Thymus (tissue), 11 donors: ENCODE results near the gene SIPA1L3. TPM values are rescaled to one million over a fixed set of nuclear protein-coding genes. Genes with fewer than 3 reads are reported as not detected.

Experiments used
- DNase-seq, 9 donors: peaks; one replicate each; pipeline ENCODE4 v3.0.0-alpha.2; 2013; ENCODE audit warnings: low spot score in 9 of 9, low read depth in 6 of 9, missing footprints in 1 of 9
- H3K27ac ChIP-seq, 2 donors: one replicate each; pipeline ENCODE4 v1.5.1; 2013; ENCODE audit warnings: control low read depth in 1 of 2, low read depth in 1 of 2, low read length in 1 of 2, mild to moderate bottlenecking in 1 of 2, moderate library complexity in 1 of 2
- H3K27me3 ChIP-seq, 2 donors: one replicate each; pipeline ENCODE4 v1.5.1; 2013; ENCODE audit warnings: low read length in 1 of 2; ENCODE audit not compliant: control insufficient read depth in 2 of 2, insufficient read depth in 1 of 2
- H3K36me3 ChIP-seq, 2 donors: one replicate each; pipeline ENCODE4 v1.5.1; 2013; ENCODE audit warnings: low read length in 1 of 2, mild to moderate bottlenecking in 1 of 2, moderate library complexity in 1 of 2; ENCODE audit not compliant: control insufficient read depth in 2 of 2, insufficient read depth in 2 of 2
- H3K4me1 ChIP-seq, 2 donors: one replicate each; pipeline ENCODE4 v1.5.1; 2013; ENCODE audit warnings: low read length in 2 of 2; ENCODE audit not compliant: control insufficient read depth in 2 of 2, insufficient read depth in 2 of 2
- H3K4me3 ChIP-seq, 2 donors: one replicate each; pipeline ENCODE4 v1.5.1; 2013; ENCODE audit warnings: low read length in 2 of 2, control low read depth in 1 of 2, mild to moderate bottlenecking in 1 of 2
- H3K9me3 ChIP-seq, 2 donors: one replicate each; pipeline ENCODE4 v1.5.1; 2013; ENCODE audit warnings: low read length in 1 of 2, mild to moderate bottlenecking in 1 of 2; ENCODE audit not compliant: control insufficient read depth in 2 of 2, insufficient read depth in 1 of 2
- WGBS: extraction: QIAGEN DNeasy Blood & Tissue Kit; methylation state at CpG from one replicate; pipeline ENCODE4 v1.1.7; 2013; 5-methylcytosine and 5-hydroxymethylcytosine counted together
- polyA plus RNA-seq: library from polyadenylated mRNA; stranded (reverse); fragments of 200-250 nt; gene quantifications from one replicate; pipeline ENCODE4 v1.2.3, GENCODE V29; 2013
- total RNA-seq: library from RNA; stranded (reverse); fragments of 120-200 nt; gene quantifications from one replicate; pipeline ENCODE4 v1.2.4, GENCODE V29; 2013
- donor health status: healthy.

The SIPA1L3 gene
- total and polyA plus RNA-seq, 2 donors, result 5.0 to 6.0 TPM

DNA sequence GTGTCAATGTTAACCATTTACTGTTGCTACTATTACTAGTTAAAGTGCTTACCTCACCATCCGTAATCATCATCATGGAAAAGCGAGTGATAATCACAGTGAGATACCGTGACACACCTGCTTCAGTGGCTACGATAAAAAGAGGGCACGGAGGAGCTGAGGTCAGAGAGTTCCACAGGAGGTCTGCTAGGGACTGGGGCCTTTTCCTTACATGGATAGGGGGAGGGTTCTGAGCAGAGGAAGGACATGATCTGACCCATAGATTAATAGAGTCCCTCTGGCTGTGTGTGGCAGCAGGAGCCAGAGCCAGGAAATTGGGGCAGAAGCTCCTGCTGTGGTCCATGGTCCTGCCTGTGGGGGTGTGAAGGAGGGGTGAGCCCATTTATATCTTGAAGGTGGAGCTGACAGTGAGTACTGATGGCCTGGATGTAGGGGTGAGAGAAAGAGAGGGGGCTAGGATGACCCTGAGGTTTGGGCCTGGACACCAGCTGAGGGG is 136.7 kb downstream of the SIPA1L3 start:
- WGBS, result 97% methylated on average over 5 of the region's 5 CpGs
- Histone ChIP-seq H3K27ac (no peak overlapping the region), H3K4me1 (peaks cover 11 to 31% of the 10 kb centered on the region in 2 donors), H3K27me3 (no peaks in the 10 kb centered on the region), H3K36me3 (no peaks in the 10 kb centered on the region), H3K9me3 (no peaks in the 10 kb centered on the region), H3K4me3 (no peak overlapping the region)
- DNase-seq, result no peak

DNA sequence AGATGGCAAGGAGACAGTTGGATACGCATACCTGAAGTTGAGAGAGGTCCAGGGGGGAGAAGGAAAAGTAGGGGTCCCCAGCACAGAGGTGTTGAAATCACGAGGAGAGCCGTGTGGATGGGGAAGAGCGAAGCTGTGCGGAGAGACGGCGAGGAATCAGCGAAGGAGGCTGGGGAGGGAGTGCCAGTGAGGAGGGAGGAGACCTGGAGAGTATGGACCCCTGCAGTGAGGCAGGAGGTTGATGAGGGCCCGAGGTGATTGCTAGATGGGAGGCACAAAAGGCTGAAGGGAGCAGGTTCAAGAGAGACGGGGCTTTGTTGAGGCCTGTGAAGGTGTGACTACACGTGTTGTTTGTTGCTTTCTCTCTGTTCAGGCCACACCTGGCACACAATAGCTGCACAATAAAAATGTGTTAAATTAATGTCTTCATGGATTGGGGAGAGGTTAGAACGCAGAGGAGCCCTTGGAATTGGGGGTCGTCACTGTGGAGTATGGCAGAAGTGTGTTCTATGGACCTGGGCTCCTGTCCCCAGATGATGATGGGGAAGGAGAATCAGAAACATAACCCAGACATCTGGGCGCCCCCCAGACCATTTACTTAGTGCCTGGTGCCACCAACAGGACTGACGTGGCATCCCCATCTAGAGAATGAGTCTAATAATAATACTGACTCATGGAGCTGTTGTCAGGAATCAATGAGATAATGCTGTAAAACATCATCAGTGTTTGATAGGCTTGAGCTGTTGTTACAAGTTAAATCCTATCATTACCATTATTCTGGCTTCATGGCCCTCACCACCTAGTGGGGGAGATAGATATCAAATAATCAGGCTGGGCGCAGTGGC is 137.5 kb downstream of the SIPA1L3 start:
- H3K36me3 ChIP-seq, result no peaks in the 10 kb centered on the region
- peaks cover 13 to 39% of the 10 kb centered on the region in 2 donors for H3K4me1 ChIP-seq
- 96% methylated on average over 16 of the region's 16 CpGs for WGBS
- H3K4me3 ChIP-seq, result no peak overlapping the region
- H3K27me3 ChIP-seq, result no peaks in the 10 kb centered on the region
- no peaks in the 10 kb centered on the region for H3K9me3 ChIP-seq
- no peak for DNase-seq
- no peak overlapping the region for H3K27ac ChIP-seq

DNA sequence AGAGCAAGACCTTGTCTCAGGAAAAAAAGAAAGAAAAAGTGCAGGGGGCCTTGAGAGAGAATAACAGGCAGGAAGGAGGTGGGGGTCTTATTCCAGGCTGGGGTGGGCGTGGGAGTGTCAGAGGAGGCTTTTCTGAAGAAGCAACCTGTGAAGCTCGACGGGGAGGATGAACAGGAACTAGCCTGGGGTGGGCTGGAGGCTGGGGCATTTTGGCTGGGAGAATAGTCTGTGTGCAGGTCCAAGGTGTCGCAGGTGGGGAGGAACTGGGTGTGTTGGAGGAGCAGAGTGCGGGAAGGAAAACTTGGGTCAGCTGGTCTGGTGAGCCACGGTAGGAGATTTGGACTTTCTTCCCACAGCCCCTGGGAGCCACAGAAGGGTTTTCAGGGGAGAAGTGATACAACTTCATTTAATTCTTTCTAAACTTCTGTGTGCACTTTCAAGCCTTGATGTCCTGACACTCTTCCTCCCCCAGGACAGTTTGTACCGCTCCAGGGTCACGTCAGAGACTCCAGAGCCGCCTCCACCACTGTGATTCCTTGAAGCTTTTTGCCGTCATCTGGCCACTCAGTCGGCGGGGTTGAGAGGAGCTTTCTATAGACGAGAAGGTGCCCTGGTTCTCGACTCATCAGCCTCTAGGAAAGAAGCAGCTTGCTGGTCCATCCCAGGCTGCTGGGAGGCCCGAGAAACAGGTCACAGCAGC is 138.7 kb downstream of the SIPA1L3 start:
- no peaks in the 10 kb centered on the region for H3K27me3 ChIP-seq
- H3K36me3 ChIP-seq, result no peaks in the 10 kb centered on the region
- H3K27ac ChIP-seq, result no peak overlapping the region
- H3K4me3 ChIP-seq, result no peak overlapping the region
- peaks cover 13 to 43% of the 10 kb centered on the region in 2 donors for H3K4me1 ChIP-seq
- 82% methylated on average over 15 of the region's 15 CpGs for WGBS
- no peak for DNase-seq
- H3K9me3 ChIP-seq, result no peaks in the 10 kb centered on the region

GRCh38 chr19:38046254-38047048 is 139.4 kb downstream of the SIPA1L3 start:
- Histone ChIP-seq H3K9me3 (no peaks in the 10 kb centered on the region), H3K4me3 (no peak overlapping the region), H3K27me3 (no peaks in the 10 kb centered on the region), H3K36me3 (no peaks in the 10 kb centered on the region), H3K27ac (peak overlapping the region in 1 of 2 donors; percentile 11), H3K4me1 (peaks cover 13 to 43% of the 10 kb centered on the region in 2 donors)
- peak in 1 of 9 donors; percentile 26 for DNase-seq
- WGBS, result 94% methylated on average over 21 of the region's 21 CpGs

GRCh38 chr19:38047049-38047438 is 140.0 kb downstream of the SIPA1L3 start:
- WGBS, result 80% methylated on average over 8 of the region's 8 CpGs
- H3K9me3 ChIP-seq, result no peaks in the 10 kb centered on the region
- H3K27me3 ChIP-seq, result no peaks in the 10 kb centered on the region
- H3K36me3 ChIP-seq, result no peaks in the 10 kb centered on the region
- no peak overlapping the region for H3K4me3 ChIP-seq
- H3K27ac ChIP-seq, result peak overlapping the region in 1 of 2 donors; percentile 17
- H3K4me1 ChIP-seq, result peaks cover 13 to 43% of the 10 kb centered on the region in 2 donors
- DNase-seq, result peak in 1 of 9 donors; percentile 46

DNA sequence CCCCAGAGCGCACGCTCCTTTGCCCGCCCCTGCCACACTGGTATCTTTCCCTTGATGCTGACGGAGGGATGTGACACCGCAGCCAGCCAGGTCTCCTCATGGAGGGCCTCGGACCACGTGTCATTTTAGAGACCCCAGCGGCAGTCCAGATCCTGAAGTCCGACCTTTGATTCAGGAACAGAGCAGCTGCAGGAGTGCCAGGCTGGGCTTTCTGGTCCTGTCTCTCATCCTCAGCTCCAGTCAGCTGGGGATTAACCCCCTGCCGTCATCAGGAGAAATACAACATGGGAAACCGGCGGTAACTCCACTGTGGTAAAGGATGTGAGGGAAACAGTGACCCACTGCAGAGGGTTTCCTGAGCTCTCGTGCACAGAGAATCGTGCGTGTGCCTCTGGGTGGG is 140.6 kb downstream of the SIPA1L3 start:
- Histone ChIP-seq H3K4me1 (peaks cover 13 to 43% of the 10 kb centered on the region in 2 donors), H3K9me3 (no peaks in the 10 kb centered on the region), H3K4me3 (no peak overlapping the region), H3K36me3 (no peaks in the 10 kb centered on the region), H3K27me3 (no peaks in the 10 kb centered on the region), H3K27ac (peak overlapping the region; percentile 81 to 91)
- WGBS, result 64% methylated on average over 15 of the region's 15 CpGs
- no peak for DNase-seq

GRCh38 chr19:38049105-38049649 is 142.2 kb downstream of the SIPA1L3 start:
- 41% methylated on average over 10 of the region's 10 CpGs for WGBS
- H3K36me3 ChIP-seq, result no peaks in the 10 kb centered on the region
- no peaks in the 10 kb centered on the region for H3K9me3 ChIP-seq
- peak in 5 of 9 donors; percentile 33 to 78 (median 46) for DNase-seq
- H3K27me3 ChIP-seq, result no peaks in the 10 kb centered on the region
- H3K27ac ChIP-seq, result peak overlapping the region; percentile 81 to 91
- H3K4me3 ChIP-seq, result peak overlapping the region in 1 of 2 donors; percentile 20
- H3K4me1 ChIP-seq, result peaks cover 13 to 43% of the 10 kb centered on the region in 2 donors

GRCh38 chr19:38055010-38055409 is 148.0 kb downstream of the SIPA1L3 start:
- Histone ChIP-seq H3K9me3 (peaks cover 0 to 2% of the 10 kb centered on the region in 2 donors), H3K4me1 (peaks cover 9 to 29% of the 10 kb centered on the region in 2 donors), H3K27ac (no peak overlapping the region), H3K36me3 (no peaks in the 10 kb centered on the region), H3K27me3 (no peaks in the 10 kb centered on the region), H3K4me3 (no peak overlapping the region)
- WGBS, result 42% methylated on average over 9 of the region's 9 CpGs
- DNase-seq, result peak in 1 of 9 donors; percentile 49
